Measurements from ENCODE around the gene CLEC4G.

CLEC4G gene

DNA sequence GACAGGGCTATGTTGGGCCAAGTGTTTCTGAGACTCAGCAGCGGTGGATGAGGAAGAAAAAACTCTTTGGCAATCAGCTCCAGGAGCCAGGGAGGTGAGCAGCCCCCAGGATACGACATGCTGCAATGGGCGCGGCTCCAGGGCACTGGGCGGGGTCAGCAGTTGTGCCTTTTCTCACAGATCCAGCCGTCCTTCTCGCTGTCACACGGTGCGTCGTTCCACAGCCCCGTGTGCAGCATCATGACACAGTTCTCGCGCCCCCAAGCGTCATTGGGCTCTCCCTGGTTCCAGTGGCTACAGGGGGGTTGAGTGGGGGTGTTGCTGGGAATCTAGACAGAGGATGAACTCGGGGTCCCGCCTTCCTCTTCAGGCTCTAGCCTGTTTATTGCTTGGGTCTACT lies 2.7 kb downstream of the CLEC4G start:
- no peak overlapping the region for H3K4me3 ChIP-seq (ENCODE audit: low read depth, low read length)
- TF ChIP-seq, protein P1, sequence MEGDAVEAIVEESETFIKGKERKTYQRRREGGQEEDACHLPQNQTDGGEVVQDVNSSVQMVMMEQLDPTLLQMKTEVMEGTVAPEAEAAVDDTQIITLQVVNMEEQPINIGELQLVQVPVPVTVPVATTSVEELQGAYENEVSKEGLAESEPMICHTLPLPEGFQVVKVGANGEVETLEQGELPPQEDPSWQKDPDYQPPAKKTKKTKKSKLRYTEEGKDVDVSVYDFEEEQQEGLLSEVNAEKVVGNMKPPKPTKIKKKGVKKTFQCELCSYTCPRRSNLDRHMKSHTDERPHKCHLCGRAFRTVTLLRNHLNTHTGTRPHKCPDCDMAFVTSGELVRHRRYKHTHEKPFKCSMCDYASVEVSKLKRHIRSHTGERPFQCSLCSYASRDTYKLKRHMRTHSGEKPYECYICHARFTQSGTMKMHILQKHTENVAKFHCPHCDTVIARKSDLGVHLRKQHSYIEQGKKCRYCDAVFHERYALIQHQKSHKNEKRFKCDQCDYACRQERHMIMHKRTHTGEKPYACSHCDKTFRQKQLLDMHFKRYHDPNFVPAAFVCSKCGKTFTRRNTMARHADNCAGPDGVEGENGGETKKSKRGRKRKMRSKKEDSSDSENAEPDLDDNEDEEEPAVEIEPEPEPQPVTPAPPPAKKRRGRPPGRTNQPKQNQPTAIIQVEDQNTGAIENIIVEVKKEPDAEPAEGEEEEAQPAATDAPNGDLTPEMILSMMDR (IDR thresholded peaks at IDR 0.05; ENCODE audit: low read depth, low read length, missing control alignments) = no peak
- DNase-seq (ENCODE audit: low read depth) = no peak

DNA sequence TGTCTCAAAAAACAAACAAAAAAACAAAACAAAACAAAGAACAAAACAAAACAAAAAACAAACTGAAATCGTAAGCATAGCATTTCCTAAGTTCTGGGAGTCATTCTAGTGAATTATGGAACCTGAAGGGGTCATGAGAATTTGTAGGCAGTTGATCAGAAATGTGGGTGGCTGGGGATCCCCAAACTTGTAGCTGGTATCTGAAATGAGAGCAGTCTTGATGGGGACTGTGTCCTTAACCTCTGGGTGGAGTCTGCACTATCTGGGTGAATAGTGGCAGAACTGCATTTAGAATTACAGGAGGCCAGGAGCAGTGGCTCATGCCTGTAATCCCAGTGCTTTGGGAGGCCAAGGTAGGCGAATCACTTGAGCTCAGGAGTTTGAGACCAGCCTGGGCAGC lies 6.1 kb downstream of the CLEC4G start:
- H3K4me3 ChIP-seq (ENCODE audit: low read depth, low read length) = no peak overlapping the region
- TF ChIP-seq, protein P1 (IDR thresholded peaks at IDR 0.05; ENCODE audit: low read depth, low read length, missing control alignments) = no peak
- no peak for DNase-seq (ENCODE audit: low read depth)

DNA sequence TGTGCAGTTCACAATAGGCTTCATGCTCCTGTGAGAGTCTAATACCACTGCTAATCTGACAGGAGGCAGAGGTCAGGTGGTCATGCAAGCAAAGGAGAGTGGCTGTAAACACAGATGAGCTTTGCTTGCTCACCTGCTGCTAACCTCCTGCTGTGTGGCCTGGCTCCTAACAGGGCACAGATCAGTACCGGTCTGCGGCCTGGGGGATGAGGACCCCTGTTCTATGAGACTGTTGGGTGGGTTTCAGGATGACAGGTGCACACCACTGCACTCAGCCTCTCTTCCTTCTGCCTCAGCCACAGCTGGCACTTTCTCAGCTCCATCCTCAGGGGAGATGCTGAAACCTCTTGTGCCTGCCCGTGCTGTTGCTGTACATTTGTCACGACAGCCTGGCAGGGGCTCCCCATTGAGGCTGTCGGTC lies 9.7 kb downstream of the CLEC4G start:
- no peak for DNase-seq (ENCODE audit: low read depth)
- TF ChIP-seq, protein P1 (IDR thresholded peaks at IDR 0.05; ENCODE audit: low read depth, low read length, missing control alignments) = no peak
- no peak overlapping the region for H3K4me3 ChIP-seq (ENCODE audit: low read depth, low read length)

DNA sequence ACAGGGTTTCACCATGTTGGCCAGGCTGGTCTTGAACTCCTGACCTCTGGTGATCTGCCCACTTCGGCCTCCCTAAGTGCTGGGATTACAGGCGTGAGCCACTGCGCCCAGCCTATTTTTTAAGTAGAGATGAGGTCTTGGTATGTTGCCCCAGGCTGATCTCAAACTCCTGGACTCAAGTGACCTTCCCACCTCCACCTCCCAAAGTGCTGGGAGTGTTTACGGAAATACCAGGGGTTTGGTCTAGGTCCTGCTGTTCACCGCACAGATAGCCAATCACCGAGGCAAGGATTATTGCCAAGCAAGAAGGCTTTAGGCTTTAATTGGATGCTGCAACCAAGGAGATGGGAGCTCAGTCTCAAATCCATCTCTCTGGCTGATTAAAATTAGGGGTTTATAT lies 11.6 kb downstream of the CLEC4G start:
- H3K4me3 ChIP-seq (ENCODE audit: low read depth, low read length) = no peak overlapping the region
- TF ChIP-seq, protein P1 (IDR thresholded peaks at IDR 0.05; ENCODE audit: low read depth, low read length, missing control alignments) = no peak
- DNase-seq (ENCODE audit: low read depth) = no peak

DNA sequence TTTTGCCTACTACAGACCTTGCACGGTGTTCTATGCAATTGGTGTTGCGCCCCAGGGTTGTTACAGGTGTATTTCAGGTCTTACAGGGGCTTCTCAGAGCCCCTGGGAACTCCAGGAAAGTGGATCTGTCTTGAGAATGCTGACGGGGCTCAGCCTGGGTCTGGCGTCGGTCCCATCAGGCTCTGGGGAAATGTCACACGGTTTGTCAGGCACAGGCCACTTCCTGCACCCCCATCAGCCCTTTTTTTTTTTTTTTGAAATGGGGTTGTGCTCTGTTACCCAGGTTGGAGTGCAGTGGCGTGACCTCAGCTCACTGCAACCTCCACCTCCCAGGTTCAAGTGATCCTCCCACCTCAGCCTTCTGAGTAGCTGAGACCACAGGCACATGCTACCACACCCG lies 13.2 kb downstream of the CLEC4G start:
- TF ChIP-seq, protein P1 (IDR thresholded peaks at IDR 0.05; ENCODE audit: low read depth, low read length, missing control alignments) = no peak
- DNase-seq (ENCODE audit: low read depth) = no peak
- H3K4me3 ChIP-seq (ENCODE audit: low read depth, low read length) = no peak overlapping the region

DNA sequence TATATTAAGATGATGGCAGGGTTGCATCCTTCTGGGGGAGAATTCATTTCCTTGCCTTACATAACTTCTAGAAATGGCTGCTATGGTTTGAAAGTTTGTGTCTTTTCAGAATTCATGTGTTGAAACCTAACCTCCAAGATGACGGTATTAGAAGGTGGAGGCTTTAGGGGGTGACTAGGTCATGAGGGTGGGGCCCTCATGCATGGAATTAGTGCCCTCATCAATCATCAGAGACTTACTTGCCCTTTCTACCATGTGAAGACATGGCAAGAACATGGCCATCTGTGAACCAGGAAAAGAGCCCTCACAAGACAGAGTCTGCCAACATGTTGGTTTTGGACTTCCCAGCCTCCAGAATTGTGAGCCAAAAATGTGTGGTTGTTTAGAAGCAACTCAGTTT lies 15.1 kb downstream of the CLEC4G start:
- no peak overlapping the region for H3K4me3 ChIP-seq (ENCODE audit: low read depth, low read length)
- DNase-seq (ENCODE audit: low read depth) = no peak
- TF ChIP-seq, protein P1 (IDR thresholded peaks at IDR 0.05; ENCODE audit: low read depth, low read length, missing control alignments) = no peak

DNA sequence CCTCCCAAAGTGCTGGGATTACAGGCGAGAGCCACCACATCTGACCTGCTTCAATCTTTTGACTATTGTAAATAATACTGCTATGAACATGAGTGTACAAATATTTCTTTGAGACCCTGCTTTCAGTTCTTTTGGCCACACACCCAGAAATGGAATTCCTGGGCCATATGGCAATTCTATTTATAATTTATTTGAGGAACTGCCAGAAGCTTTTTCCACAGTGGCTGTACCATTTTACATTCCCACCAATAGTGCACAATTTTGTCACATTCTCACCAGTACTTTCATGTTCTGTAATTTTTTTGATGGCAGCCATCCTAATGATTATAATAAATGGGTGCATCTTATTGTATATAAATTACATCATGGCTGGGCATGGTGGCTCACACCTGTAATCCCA lies 16.2 kb downstream of the CLEC4G start:
- no peak overlapping the region for H3K4me3 ChIP-seq (ENCODE audit: low read depth, low read length)
- DNase-seq (ENCODE audit: low read depth) = no peak
- TF ChIP-seq, protein P1 (IDR thresholded peaks at IDR 0.05; ENCODE audit: low read depth, low read length, missing control alignments) = no peak

All from GM12864 (cell line).